HG03378 (cell line): ENCODE data around the gene TNN.
"Not testable (repeated sequence)": the region's sequence is repeated elsewhere in the genome, so short reads cannot be mapped to it uniquely, and the experiment has no call there.

Experiments
- ATAC-seq: cut with Tn5 transposase; IDR thresholded peaks from one replicate; pipeline ENCODE4 v1.9.1; 2021; ENCODE audit warnings: mild to moderate bottlenecking, moderate library complexity; ENCODE audit not compliant: unreplicated experiment

The TNN gene

DNA sequence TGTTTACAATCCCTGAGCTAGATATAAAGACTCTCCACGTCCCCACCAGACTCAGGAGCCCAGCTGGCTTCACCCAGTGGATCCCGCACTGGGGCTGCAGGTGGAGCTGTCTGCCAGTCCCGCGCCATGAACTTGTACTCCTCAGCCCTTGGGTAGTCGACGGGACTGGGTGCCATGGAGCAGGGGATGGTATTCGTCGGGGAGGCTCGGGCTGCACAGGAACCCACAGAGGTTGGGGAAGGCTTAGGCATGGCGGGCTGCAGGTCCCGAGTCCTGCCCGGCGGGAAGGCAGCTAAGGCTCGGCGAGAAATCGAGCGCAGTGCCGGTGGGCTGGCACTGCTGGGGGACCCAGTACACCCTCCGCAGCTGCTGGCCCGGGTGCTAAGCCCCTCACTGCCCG is 34.5 kb downstream of the TNN start:
- ATAC-seq: not testable (repeated sequence)

- not testable (repeated sequence) for ATAC-seq
Observed at GRCh38 chr1:175106536-175106935, 38.9 kb downstream of the TNN start.

DNA sequence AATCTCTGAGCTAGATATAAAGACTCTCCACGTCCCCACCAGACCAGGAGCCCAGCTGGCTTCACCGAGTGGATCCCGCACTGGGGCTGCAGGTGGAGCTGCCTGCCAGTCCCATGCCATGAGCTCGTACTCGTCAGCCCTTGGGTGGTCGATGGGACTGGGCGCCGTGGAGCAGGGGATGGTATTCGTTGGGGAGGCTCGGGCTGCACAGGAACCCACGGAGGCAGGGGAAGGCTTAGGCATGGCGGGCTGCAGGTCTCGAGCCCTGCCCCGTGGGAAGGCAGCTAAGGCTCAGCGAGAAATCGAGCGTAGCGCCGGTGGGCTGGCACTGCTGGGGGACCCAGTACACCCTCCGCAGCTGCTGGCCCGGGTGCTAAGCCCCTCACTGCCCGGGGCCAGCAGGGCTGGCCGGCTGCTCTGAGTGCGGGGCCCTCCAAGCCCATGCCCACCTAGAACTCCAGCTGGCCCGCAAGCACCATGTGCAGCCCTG is 40.7 kb downstream of the TNN start:
- not testable (repeated sequence) for ATAC-seq

- ATAC-seq: no peak
Observed at GRCh38 chr1:175114996-175115395, 47.4 kb downstream of the TNN start.

GRCh38 chr1:175116210-175116798 is 48.7 kb downstream of the TNN start:
- no peak for ATAC-seq

GRCh38 chr1:175116903-175117302 is 49.3 kb downstream of the TNN start:
- ATAC-seq: no peak

- no peak for ATAC-seq
Observed at GRCh38 chr1:175118375-175119367, 51.0 kb downstream of the TNN start.

DNA sequence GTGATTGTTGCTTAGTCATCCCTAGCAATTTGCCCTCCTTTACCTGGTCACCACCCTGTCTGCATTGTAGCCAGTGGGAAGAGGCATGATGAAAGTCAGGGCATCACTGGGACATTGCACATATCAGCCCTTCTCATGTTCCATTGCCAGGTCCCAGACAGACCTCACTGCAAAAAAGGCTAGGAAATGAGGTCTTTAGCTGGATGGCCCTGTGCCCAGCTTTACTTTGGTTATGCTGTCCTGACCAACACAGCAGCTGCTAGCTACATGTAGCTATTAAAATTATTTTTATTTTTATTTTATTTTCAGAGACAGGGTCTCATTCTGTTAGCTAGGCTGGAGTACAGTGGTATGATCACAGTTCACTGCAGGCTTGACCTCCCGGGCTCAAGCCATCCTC is 52.9 kb downstream of the TNN start:
- no peak for ATAC-seq

GRCh38 chr1:175124861-175125260 is 57.2 kb downstream of the TNN start:
- no peak for ATAC-seq

- ATAC-seq: no peak
Observed at GRCh38 chr1:175126347-175126746, 58.7 kb downstream of the TNN start.

DNA sequence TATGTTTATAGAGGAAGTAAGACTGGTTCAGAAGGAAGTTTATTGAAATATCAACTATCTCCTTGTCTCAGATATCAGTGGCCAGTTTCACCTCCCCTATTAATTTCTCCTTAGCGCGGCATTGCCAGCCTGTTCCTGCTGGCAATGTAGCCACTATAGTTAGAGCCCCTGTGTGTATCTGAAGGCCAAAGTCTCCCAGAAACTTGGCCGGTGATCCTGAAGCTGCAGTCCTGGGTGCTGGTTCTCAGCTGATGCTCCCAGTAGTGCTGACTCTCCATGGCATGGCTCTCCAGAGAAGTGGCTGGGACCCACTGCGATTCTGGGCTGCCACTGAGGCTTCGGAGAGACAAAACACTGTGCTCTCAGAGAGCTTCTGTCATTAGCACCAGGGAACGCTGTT is 59.9 kb downstream of the TNN start:
- no peak for ATAC-seq

DNA sequence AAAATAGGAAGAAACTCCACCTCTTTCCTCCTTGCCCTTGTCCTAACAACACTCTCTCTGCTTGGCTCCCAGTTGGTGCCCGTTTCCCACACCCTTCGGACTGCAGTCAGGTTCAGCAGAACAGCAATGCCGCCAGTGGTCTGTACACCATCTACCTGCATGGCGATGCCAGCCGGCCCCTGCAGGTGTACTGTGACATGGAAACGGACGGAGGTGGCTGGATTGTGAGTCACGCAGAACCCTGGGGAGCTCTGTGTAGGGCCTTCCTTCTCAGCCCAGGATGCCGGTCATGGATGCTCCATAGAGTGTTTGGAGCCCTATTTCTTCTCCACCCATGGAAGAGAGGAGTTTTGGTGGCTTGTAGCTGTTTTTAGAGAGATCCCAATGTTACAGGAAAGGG is 60.9 kb downstream of the TNN start:
- ATAC-seq: no peak

DNA sequence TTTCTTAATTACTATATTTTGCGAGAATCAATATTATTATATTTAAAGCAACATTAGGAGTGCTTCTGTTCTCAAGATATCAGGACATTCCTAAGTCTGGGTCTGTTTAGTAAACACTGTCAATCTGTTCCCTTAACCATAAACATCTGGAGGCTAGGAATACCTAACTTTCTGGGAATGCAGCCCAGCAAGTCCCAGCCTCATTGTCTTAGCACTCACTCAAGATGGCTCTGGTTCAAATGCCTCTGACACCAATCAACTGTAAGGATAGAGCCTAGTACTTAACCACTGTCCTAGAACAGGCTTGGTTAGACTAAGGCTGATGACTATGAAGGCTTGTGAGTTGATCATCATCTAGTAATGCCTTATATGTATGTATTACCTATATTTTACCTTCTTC is 61.5 kb downstream of the TNN start:
- no peak for ATAC-seq

DNA sequence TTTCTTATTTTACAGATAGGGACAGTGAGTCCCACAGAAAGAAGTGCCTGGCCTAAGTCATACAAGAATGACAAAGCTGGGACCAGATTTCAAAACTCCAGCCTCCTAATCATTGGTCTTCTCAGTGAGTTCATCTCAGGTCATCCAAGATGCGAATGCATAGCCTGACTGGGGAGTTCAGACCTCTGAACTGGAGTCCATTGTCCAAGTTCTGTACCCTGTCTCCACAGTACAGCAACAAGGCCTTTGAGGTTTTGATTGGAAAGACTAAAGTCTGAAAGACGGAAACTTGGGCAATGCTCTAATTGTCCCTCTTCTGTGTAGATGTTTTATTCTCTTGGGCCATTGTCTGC is 62.0 kb downstream of the TNN start:
- ATAC-seq: no peak

DNA sequence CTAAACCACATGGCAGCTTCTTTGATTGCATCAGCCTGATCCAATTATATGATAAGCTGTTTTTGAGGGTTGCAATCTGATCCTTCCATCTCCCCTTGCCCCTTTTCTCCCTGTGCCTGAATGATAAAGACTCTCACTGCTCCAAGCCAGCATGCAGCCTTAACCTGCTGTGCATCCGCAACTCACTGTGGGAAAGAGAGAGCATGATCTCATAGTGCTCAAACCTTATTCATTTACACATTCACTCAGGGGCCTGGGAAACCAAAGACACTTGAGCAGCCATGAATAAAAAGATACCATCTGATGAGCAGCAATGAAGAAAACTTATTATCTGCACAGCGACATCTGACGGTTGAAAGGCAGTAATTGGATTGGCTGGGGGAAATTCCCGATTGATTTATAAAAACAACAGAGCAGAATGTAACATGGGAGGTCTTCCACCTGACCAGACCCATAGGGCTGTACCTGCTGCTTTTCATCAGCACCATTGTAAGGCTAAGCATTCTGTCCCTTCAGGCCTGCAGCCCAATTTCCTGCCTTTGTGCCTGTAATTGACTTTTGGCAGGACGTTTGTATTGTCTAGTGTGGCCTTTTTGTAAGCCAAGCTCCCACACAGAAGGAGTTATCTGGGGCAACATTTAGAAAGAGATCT is 62.5 kb downstream of the TNN start:
- no peak for ATAC-seq

DNA sequence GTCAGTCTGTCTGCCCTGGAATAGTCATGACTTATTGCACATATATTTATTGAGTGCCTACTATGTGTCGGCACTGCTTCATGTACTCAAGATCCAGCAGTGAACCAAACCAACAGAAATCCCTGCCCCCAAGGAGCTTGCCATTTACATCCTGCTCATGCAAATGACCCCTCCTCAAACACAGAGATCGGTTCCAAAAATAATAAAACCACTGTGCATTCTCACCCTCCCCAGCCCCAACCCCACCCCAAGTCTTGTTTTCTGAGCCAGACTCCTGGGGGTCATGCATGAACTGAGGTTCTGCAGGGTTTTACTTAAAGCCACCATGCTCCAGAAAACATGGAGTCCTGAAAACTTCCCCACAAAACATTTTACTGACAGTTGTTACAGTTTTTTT is 63.0 kb downstream of the TNN start:
- no peak for ATAC-seq

DNA sequence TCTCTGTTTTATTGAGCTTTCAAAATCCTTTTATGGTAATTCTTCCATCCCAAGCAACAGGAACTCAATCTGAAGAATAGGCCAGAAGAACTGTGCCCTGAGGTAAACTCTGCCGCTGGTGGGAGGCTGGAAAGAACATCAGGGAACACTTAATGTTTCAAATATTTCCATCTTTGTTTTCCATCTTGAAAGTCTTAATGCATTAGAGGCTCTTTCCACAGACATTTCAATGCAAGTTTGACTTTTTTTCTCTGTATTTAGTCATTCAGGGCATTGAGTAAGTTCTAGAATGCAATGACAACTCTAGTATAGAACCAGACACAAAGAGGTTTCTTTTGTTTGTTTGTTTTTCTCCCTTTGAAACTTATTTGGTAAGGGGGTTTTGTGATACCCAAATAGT is 63.5 kb downstream of the TNN start:
- no peak for ATAC-seq

- no peak for ATAC-seq
Observed at GRCh38 chr1:175132436-175132835, 64.8 kb downstream of the TNN start.

DNA sequence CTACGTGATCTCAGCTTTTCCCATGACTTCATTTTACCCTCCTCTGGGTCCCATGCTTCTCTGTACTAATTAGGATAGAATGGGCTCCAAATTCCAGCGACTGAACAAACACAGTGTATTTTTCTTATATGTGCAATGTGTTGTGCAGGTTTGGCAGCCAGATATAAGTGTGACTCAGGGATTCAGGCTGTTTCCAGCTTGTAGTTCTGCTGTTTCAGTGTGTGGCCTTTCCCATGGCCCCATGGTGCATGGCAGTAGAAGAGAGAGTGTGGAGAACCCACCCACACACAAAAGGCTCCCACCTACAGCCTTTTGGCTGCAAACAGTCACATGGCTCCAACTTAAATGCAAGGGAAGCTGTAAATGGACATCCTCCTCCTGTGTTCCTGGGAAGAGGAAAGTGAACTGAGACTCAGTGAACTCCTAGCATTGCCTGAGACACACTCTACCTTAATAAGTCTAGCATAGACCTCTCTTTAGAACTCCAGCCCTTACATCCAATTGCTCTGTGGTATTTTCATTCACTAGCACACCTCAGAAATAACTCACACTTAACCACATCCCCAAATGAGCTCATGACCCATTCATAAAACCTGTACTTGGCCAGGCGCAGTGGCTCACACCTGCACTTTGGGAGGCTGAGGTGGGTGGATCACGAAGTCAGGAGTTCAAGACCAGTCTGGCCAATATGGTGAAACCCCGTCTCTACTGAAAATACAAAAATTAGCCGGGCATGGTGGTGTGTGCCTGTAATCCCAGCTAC is 66.2 kb downstream of the TNN start:
- no peak for ATAC-seq

- no peak for ATAC-seq
Observed at GRCh38 chr1:175134500-175134899, 66.9 kb downstream of the TNN start.

DNA sequence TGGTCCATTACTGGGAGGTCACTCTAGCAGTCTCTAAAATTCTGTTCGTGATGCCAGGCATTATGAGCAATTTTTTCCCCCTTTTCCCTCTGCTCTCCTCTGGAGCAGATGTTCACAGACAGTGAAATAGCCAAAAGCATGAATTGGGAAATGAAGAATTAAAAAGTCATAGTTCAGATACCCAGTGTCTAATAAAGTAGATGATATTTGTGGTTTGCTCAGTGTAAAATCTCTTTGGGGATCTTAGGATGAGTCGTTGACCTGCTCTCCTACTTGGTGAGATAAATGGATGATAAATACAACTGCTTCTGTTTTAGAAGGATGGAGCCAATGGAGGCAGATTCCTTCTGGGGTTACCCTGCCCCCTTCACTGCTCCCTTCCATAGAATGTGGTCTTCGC is 68.6 kb downstream of the TNN start:
- no peak for ATAC-seq
